Measurements from ENCODE around the gene CDK18. TPM values are rescaled to one million over a fixed set of nuclear protein-coding genes. Genes with fewer than 3 reads are reported as not detected.

The CDK18 gene
- total RNA-seq, 2 experiments from 2014 or later, result 4.0 to 5.2 TPM

GRCh38 chr1:205568469-205569361 is 64.2 kb downstream of the CDK18 start:
- no peak overlapping the region for H3K4me3 Mint-ChIP-seq
- H3K27ac Mint-ChIP-seq, result no peak overlapping the region
- CTCF ChIA-PET, result interaction anchor here (1.3 to 4.7 kb wide), 3 partner anchors 23 to 90 kb away, joined by 4 to 24 read pairs (median 5); no protein-coding TSS in a partner anchor
- H3K36me3 Mint-ChIP-seq, result no peaks in the 10 kb centered on the region
- peaks cover 4% of the 10 kb centered on the region for H3K4me1 Mint-ChIP-seq
- H3K27me3 Mint-ChIP-seq, result peaks cover 74% of the 10 kb centered on the region
- DNase-seq, result peak; percentile 34
- peak; percentile 58 for ATAC-seq
- H3K9me3 Mint-ChIP-seq (ENCODE audit: low read depth), result no peaks in the 10 kb centered on the region

- Mint-ChIP-seq H3K27ac (no peak overlapping the region), H3K27me3 (peaks cover 67% of the 10 kb centered on the region), H3K36me3 (no peaks in the 10 kb centered on the region), H3K9me3 (ENCODE audit: low read depth) (no peaks in the 10 kb centered on the region), H3K4me1 (peaks cover 4% of the 10 kb centered on the region), H3K4me3 (no peak overlapping the region)
- CTCF ChIA-PET, result interaction anchor here (1.2 to 4.7 kb wide), 5 partner anchors 22 to 89 kb away, joined by 3 to 24 read pairs (median 4); no protein-coding TSS in a partner anchor
- ATAC-seq, result no peak
- DNase-seq, result peak; percentile 38
Measured at GRCh38 chr1:205569411-205570172, 65.1 kb downstream of the CDK18 start.

DNA sequence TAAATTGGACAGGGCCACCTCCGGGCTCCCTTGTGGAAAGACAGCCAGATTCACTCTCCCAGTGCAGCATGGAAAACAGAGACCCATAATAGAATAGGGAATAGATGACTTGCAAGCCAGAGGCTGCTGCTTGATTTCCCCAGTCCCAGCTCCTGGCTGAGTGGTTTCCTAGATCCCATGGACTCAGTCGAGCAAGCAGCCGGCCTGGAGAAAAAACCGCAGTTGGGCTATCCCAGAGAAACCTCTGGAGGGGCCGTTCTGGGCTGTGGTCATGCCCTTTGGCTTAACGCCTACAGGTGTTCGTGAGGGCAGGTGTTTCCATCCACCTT is 65.7 kb downstream of the CDK18 start:
- no peak for ATAC-seq
- Mint-ChIP-seq H3K36me3 (no peaks in the 10 kb centered on the region), H3K27ac (no peak overlapping the region), H3K9me3 (ENCODE audit: low read depth) (no peaks in the 10 kb centered on the region), H3K27me3 (peaks cover 66% of the 10 kb centered on the region), H3K4me3 (no peak overlapping the region), H3K4me1 (peaks cover 4% of the 10 kb centered on the region)
- CTCF ChIA-PET, result interaction anchor here (1.2 to 4.7 kb wide), 6 partner anchors 21 to 174 kb away, joined by 3 to 24 read pairs (median 4); no protein-coding TSS in a partner anchor
- DNase-seq, result peak; percentile 25

DNA sequence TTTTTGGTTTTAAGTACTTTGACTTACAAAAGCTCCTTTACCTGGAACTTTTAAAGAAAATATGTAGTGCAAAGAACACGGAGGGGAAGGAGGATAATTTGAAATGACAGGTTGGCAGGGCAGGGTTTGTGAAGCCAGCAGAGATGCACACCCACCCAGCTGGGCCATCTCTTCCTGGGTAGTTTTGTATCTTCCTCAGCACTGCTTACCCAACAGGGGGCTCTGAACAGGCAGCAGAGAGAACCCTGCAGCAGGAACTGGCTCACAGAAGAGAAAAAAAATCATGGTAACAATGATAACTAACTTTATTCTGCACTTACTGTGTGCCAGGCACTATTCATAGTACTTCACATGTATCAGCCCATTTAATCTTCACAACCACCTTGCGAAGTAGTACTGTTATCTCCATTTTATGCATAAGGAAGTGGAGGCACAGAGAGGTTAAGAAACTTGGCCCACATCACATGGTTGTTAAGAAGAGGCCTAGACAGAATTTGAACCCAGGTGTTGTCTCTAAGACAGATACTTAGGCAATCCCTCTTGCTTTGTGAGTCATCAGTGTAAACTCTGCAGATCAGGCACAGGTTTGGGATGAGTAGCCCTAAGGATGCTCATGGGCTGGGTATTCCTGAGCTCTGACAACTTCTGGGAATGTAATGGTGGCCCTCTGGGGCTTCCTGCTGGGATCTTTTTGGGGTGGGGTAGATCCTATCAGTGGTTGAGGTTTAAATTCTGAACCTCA is 66.5 kb downstream of the CDK18 start:
- Mint-ChIP-seq H3K4me3 (no peak overlapping the region), H3K27me3 (peaks cover 59% of the 10 kb centered on the region), H3K27ac (no peak overlapping the region), H3K36me3 (no peaks in the 10 kb centered on the region), H3K9me3 (ENCODE audit: low read depth) (no peaks in the 10 kb centered on the region), H3K4me1 (peaks cover 4% of the 10 kb centered on the region)
- DNase-seq (peak; percentile 31), ATAC-seq (no peak)
- CTCF ChIA-PET, result interaction anchor here (1.2 to 4.7 kb wide), 6 partner anchors 20 to 175 kb away, joined by 3 to 24 read pairs (median 4); no protein-coding TSS in a partner anchor

GRCh38 chr1:205571747-205572146 is 67.3 kb downstream of the CDK18 start:
- Mint-ChIP-seq H3K9me3 (ENCODE audit: low read depth) (no peaks in the 10 kb centered on the region), H3K4me3 (no peak overlapping the region), H3K27ac (no peak overlapping the region), H3K36me3 (no peaks in the 10 kb centered on the region), H3K27me3 (peaks cover 53% of the 10 kb centered on the region), H3K4me1 (peaks cover 4% of the 10 kb centered on the region)
- ATAC-seq (no peak), DNase-seq (peak; percentile 15)
- CTCF ChIA-PET, result interaction anchor here (1.0 to 4.7 kb wide), 6 partner anchors 20 to 175 kb away, joined by 3 to 24 read pairs (median 3); no protein-coding TSS in a partner anchor

DNA sequence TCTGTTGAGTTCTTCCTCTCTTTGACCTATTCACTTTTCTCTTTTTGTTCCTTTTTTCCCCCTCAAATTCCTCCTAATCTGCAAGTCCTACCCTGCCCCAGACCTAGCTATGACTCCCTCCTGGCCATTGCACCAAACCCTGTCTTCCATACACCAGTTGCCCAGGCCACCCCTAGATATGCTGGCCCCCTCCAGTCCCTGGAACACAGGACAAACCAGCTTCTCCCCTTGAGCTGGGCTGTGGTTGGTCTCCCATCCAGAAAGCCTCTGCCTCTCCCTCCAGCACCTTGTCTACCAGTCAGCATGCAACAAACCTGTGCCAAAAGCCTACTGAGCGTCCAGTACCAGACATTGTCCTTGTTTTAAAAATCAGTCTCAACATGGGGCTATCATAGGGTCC is 68.0 kb downstream of the CDK18 start:
- peaks cover 51% of the 10 kb centered on the region for H3K27me3 Mint-ChIP-seq
- DNase-seq (peak; percentile 7), ATAC-seq (no peak)
- no peaks in the 10 kb centered on the region for H3K36me3 Mint-ChIP-seq
- H3K9me3 Mint-ChIP-seq (ENCODE audit: low read depth), result no peaks in the 10 kb centered on the region
- CTCF ChIA-PET, result interaction anchor here (1.0 to 2.4 kb wide), 4 partner anchors 19 to 176 kb away, joined by 3 to 6 read pairs (median 3); no protein-coding TSS in a partner anchor
- H3K4me1 Mint-ChIP-seq, result peaks cover 4% of the 10 kb centered on the region
- no peak overlapping the region for H3K27ac Mint-ChIP-seq
- H3K4me3 Mint-ChIP-seq, result no peak overlapping the region

GRCh38 chr1:205575294-205575885 is 70.9 kb downstream of the CDK18 start:
- Mint-ChIP-seq H3K4me3 (no peak overlapping the region), H3K36me3 (no peaks in the 10 kb centered on the region), H3K27ac (no peak overlapping the region), H3K4me1 (no peaks in the 10 kb centered on the region), H3K27me3 (peaks cover 39% of the 10 kb centered on the region), H3K9me3 (ENCODE audit: low read depth) (no peaks in the 10 kb centered on the region)
- ATAC-seq (no peak), DNase-seq (peak; percentile 30)
- CTCF ChIA-PET, result interaction anchor here (0.7 kb wide), 1 partner anchor 46 kb away, joined by 3 read pairs; no protein-coding TSS in a partner anchor

DNA sequence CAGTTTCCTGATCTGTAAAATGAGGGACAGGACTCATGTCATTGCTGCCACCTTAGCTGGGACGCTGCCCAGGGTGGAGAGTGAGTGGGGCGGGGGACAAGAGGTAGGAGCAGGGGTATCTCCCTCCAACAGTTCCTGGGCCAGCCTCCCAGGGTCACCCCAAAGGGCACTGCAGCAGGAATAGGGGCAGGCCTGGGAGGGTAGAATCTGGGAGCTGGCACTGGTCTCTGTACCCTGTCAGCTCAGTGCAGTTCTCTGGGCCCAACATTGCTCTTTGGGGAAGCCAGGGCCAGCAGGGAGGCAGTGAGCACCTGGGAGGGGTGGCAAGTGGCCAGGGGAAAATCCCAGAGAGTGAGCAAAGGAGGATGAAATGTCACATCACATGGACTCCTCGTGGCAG is 71.5 kb downstream of the CDK18 start:
- Mint-ChIP-seq H3K9me3 (ENCODE audit: low read depth) (no peaks in the 10 kb centered on the region), H3K27ac (no peak overlapping the region), H3K27me3 (peaks cover 33% of the 10 kb centered on the region), H3K4me1 (no peaks in the 10 kb centered on the region), H3K4me3 (no peak overlapping the region), H3K36me3 (no peaks in the 10 kb centered on the region)
- CTCF ChIA-PET, result interaction anchor here (0.5 to 0.8 kb wide), 3 partner anchors 13 to 123 kb away, joined by 3 to 4 read pairs (median 3); no protein-coding TSS in a partner anchor
- no peak for ATAC-seq
- no peak for DNase-seq

DNA sequence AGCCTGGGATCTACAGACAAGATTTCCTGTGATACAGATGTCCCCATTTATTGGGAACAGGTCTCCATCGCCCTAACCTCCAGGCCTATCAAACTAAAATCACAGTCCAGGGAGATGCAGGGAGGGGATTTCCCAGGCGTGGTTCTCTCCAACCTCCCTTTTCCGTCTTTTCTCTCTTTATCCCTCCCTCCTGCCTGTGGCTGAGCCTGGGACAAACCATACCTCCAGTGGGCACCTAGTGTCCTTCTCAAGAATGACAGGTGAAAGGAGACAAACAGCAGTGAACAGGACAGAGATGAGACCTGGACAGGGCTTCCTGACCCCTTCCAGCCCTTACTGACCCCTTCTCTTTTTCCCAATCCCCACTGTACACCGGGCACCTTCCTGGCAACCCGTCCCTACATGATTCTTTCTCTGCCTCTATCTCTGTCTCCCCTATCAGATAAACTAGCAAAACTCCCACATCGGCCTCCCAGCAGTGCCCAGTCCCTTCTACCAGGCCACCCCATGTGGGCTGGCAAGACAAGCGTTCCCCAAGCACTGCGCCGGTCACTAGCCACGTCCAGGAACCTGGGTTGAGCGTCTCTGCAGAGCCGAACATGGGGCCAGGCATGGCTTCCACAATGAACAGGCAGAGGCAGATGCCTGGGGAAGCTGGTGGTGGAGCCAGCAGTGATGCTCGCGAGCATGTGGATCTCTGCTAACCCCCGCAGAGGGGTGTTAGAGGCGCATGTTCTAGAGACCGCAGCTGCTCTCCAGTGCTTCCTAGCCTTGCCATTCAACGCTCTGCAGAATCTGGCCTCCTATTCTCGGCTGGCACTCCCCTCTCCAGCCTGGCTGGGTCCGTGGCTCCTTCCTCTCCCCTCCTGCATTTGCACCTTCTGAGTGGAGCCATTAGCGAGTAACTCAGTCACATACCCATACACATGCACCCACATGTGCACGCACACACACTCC is 72.6 kb downstream of the CDK18 start:
- no peaks in the 10 kb centered on the region for H3K36me3 Mint-ChIP-seq
- CTCF ChIA-PET, result no interaction called here
- H3K27me3 Mint-ChIP-seq, result peaks cover 23% of the 10 kb centered on the region
- DNase-seq (peak; percentile 16), ATAC-seq (no peak)
- H3K27ac Mint-ChIP-seq, result no peak overlapping the region
- peaks cover 2% of the 10 kb centered on the region for H3K4me1 Mint-ChIP-seq
- no peak overlapping the region for H3K4me3 Mint-ChIP-seq
- H3K9me3 Mint-ChIP-seq (ENCODE audit: low read depth), result no peaks in the 10 kb centered on the region

- Mint-ChIP-seq H3K4me1 (peaks cover 12% of the 10 kb centered on the region), H3K36me3 (no peaks in the 10 kb centered on the region), H3K27ac (no peak overlapping the region), H3K27me3 (peaks cover 16% of the 10 kb centered on the region), H3K9me3 (ENCODE audit: low read depth) (no peaks in the 10 kb centered on the region), H3K4me3 (no peak overlapping the region)
- ATAC-seq, result no peak
- CTCF ChIA-PET, result interaction anchor here (1.0 kb wide), 1 partner anchor 14 kb away, joined by 6 read pairs; no protein-coding TSS in a partner anchor
- peak; percentile 28 for DNase-seq
Measured at GRCh38 chr1:205577874-205578658, 73.6 kb downstream of the CDK18 start.
